Neural progenitor cell (in vitro differentiated cells): ENCODE results near the gene RFX3. TPM values are rescaled to one million over a fixed set of nuclear protein-coding genes. Genes with fewer than 3 reads are reported as not detected.

Experiments used
- DNase-seq: peaks from one replicate; pipeline ENCODE4 v3.0.0-alpha.2; 2016; ENCODE audit warnings: low spot score
- H2AFZ ChIP-seq: fragments of 200-600 bp; sonication (generic); replicated peaks from 2 replicates; pipeline ENCODE4 v1.6.1; 2016; ENCODE audit warnings: antibody characterized with exemption
- H3F3A ChIP-seq: fragments of 200-600 bp; sonication (generic); 2 replicates; pipeline ENCODE4 v1.6.1; 2016; ENCODE audit warnings: antibody characterized with exemption, low read depth
- H3K27ac ChIP-seq: fragments of 200-600 bp; sonication (generic); 2 replicates; pipeline ENCODE4 v1.5.1; 2016; ENCODE audit warnings: mild to moderate bottlenecking
- H3K27me3 ChIP-seq: fragments of 200-600 bp; sonication (generic); 2 replicates; pipeline ENCODE4 v1.6.1; 2016; ENCODE audit warnings: mild to moderate bottlenecking, moderate library complexity
- H3K36me3 ChIP-seq: fragments of 200-600 bp; sonication (generic); 2 replicates; pipeline ENCODE4 v1.5.1; 2016
- H3K4me1 ChIP-seq: fragments of 200-600 bp; sonication (generic); 2 replicates; pipeline ENCODE4 v1.6.1; 2016; ENCODE audit warnings: mixed run types
- H3K4me2 ChIP-seq: fragments of 200-600 bp; sonication (generic); 2 replicates; pipeline ENCODE4 v1.6.1; 2016
- H3K4me3 ChIP-seq: fragments of 200-600 bp; sonication (generic); 2 replicates; pipeline ENCODE4 v1.5.1; 2016
- H3K79me2 ChIP-seq: fragments of 200-600 bp; sonication (generic); 2 replicates; pipeline ENCODE4 v1.6.1; 2016; ENCODE audit warnings: low read depth
- H3K9ac ChIP-seq: fragments of 200-600 bp; sonication (generic); 2 replicates; pipeline ENCODE4 v1.6.1; 2016
- H3K9me3 ChIP-seq: fragments of 200-600 bp; sonication (generic); 2 replicates; pipeline ENCODE4 v1.5.1; 2016; ENCODE audit warnings: low read depth
- H4K20me1 ChIP-seq: fragments of 200-600 bp; sonication (generic); 2 replicates; pipeline ENCODE4 v1.6.1; 2016; ENCODE audit warnings: low read depth
- H3K27ac Mint-ChIP-seq: 3 replicates; pipeline ENCODE4 v1.8.0; 2021; ENCODE audit warnings: mixed read lengths
- H3K27me3 Mint-ChIP-seq: 2 replicates; pipeline ENCODE4 v1.8.0; 2022; ENCODE audit warnings: low read depth, mild to moderate bottlenecking, inconsistent platforms, moderate library complexity, mixed read lengths; ENCODE audit not compliant: insufficient read depth
- H3K36me3 Mint-ChIP-seq: 3 replicates; pipeline ENCODE4 v1.8.0; 2021; ENCODE audit warnings: mixed read lengths
- H3K4me1 Mint-ChIP-seq: 3 replicates; pipeline ENCODE4 v1.8.0; 2021; ENCODE audit warnings: mixed read lengths
- H3K4me3 Mint-ChIP-seq: 3 replicates; pipeline ENCODE4 v1.8.0; 2021; ENCODE audit warnings: mild to moderate bottlenecking, moderate library complexity, mixed read lengths
- H3K9me3 Mint-ChIP-seq: 3 replicates; pipeline ENCODE4 v1.8.0; 2020; ENCODE audit warnings: mixed read lengths
- CTCF ChIP-seq: fragments of 200-600 bp; sonication (generic); IDR thresholded peaks from 2 replicates; pipeline ENCODE4 v1.5.1; 2017; ENCODE audit warnings: antibody characterized with exemption, mild to moderate bottlenecking
- EZH2 ChIP-seq: fragments of 200-600 bp; sonication (generic); IDR thresholded peaks from 2 replicates; pipeline ENCODE4 v1.6.1; 2017; ENCODE audit warnings: antibody characterized with exemption, mild to moderate bottlenecking, moderate library complexity
- EZH2phosphoT487 ChIP-seq: fragments of 200-600 bp; sonication (generic); IDR thresholded peaks from 2 replicates; pipeline ENCODE4 v1.6.1; 2017; ENCODE audit warnings: antibody characterized with exemption
- total RNA-seq: library from RNA; depleted of rRNA; stranded (reverse); fragments of >200 nt; gene quantifications from 2 replicates; pipeline ENCODE4 v1.2.3, GENCODE V29; 2015; ENCODE audit warnings: low replicate concordance

Gene RFX3
- total RNA-seq, 1 donor from 2014 or later: 39.6 TPM

GRCh38 chr9:3336951-3337350 is 188.8 kb downstream of the RFX3 start:
- H3K36me3 ChIP-seq: no peaks in the 10 kb centered on the region
- H3K4me2 ChIP-seq: no peak overlapping the region
- H3K9me3 ChIP-seq: no peaks in the 10 kb centered on the region
- no peak overlapping the region for H3K4me3 ChIP-seq
- no peaks in the 10 kb centered on the region for H4K20me1 ChIP-seq
- no peak overlapping the region for H3K9ac ChIP-seq
- peaks cover 2% of the 10 kb centered on the region for H3K27me3 Mint-ChIP-seq
- peak overlapping the region; percentile 68 for H3K27ac Mint-ChIP-seq
- H3K9me3 Mint-ChIP-seq: peaks cover 11% of the 10 kb centered on the region
- H2AFZ ChIP-seq: no peak overlapping the region
- peaks cover 25% of the 10 kb centered on the region for H3K79me2 ChIP-seq
- H3K27ac ChIP-seq: no peak overlapping the region
- no peak for TF ChIP-seq CTCF
- TF ChIP-seq EZH2: no peak
- no peak for TF ChIP-seq EZH2phosphoT487
- no peaks in the 10 kb centered on the region for H3F3A ChIP-seq
- H3K4me1 Mint-ChIP-seq: no peaks in the 10 kb centered on the region
- H3K4me1 ChIP-seq: peaks cover 10% of the 10 kb centered on the region
- peaks cover 11% of the 10 kb centered on the region for H3K36me3 Mint-ChIP-seq
- no peaks in the 10 kb centered on the region for H3K27me3 ChIP-seq
- DNase-seq: no peak
- H3K4me3 Mint-ChIP-seq: no peak overlapping the region

- Mint-ChIP-seq H3K27ac (no peak overlapping the region), H3K4me1 (no peaks in the 10 kb centered on the region), H3K4me3 (no peak overlapping the region), H3K36me3 (peaks cover 10% of the 10 kb centered on the region), H3K9me3 (no peaks in the 10 kb centered on the region), H3K27me3 (no peaks in the 10 kb centered on the region)
- Histone ChIP-seq H4K20me1 (no peaks in the 10 kb centered on the region), H3K4me1 (peaks cover 14% of the 10 kb centered on the region), H3K27me3 (no peaks in the 10 kb centered on the region), H3F3A (no peaks in the 10 kb centered on the region), H3K4me2 (peak overlapping the region; percentile 19), H3K9ac (no peak overlapping the region), H3K36me3 (peaks cover 6% of the 10 kb centered on the region), H2AFZ (no peak overlapping the region), H3K9me3 (no peaks in the 10 kb centered on the region), H3K79me2 (no peaks in the 10 kb centered on the region), H3K4me3 (no peak overlapping the region), H3K27ac (peak overlapping the region; percentile 35)
- peak; percentile 7 for DNase-seq
- TF ChIP-seq CTCF (no peak), EZH2phosphoT487 (no peak), EZH2 (no peak)
Measured at GRCh38 chr9:3332802-3333201, 193.0 kb downstream of the RFX3 start.

- no peak overlapping the region for H3K27ac ChIP-seq
- H3K4me2 ChIP-seq: no peak overlapping the region
- H3K36me3 Mint-ChIP-seq: peaks cover 8% of the 10 kb centered on the region
- DNase-seq: peak; percentile 13
- H3K4me1 ChIP-seq: peaks cover 14% of the 10 kb centered on the region
- no peaks in the 10 kb centered on the region for H3K27me3 Mint-ChIP-seq
- H3K27me3 ChIP-seq: no peaks in the 10 kb centered on the region
- H3K4me1 Mint-ChIP-seq: no peaks in the 10 kb centered on the region
- H3K9ac ChIP-seq: no peak overlapping the region
- no peak overlapping the region for H2AFZ ChIP-seq
- H3K36me3 ChIP-seq: peaks cover 6% of the 10 kb centered on the region
- no peaks in the 10 kb centered on the region for H4K20me1 ChIP-seq
- H3K4me3 ChIP-seq: no peak overlapping the region
- TF ChIP-seq CTCF (peak; percentile 59), EZH2phosphoT487 (no peak), EZH2 (no peak)
- H3K9me3 Mint-ChIP-seq: no peaks in the 10 kb centered on the region
- no peaks in the 10 kb centered on the region for H3K79me2 ChIP-seq
- no peak overlapping the region for H3K4me3 Mint-ChIP-seq
- no peak overlapping the region for H3K27ac Mint-ChIP-seq
- H3F3A ChIP-seq: no peaks in the 10 kb centered on the region
- H3K9me3 ChIP-seq: no peaks in the 10 kb centered on the region
Measured at GRCh38 chr9:3331801-3332200, 194.0 kb downstream of the RFX3 start.
